Testis (tissue), 2 donors: Measurements from ENCODE around the gene GNB3.

Source experiments
- CTCF ChIP-seq, 3 experiments: fragments of 450-650 bp in 2 of 3; fragments of 200-600 bp in 1 of 3; sonication (generic) in 1 of 3; IDR thresholded peaks; one replicate each; pipeline ENCODE4 v1.5.1; 2016 to 2019; ENCODE audit warnings: antibody characterized with exemption in 3 of 3, mild to moderate bottlenecking in 2 of 3, moderate library complexity in 1 of 3
- POLR2A ChIP-seq: fragments of 450-650 bp; IDR thresholded peaks from one replicate; pipeline ENCODE4 v1.6.1; 2017; ENCODE audit warnings: antibody characterized with exemption, mild to moderate bottlenecking, moderate library complexity

- TF ChIP-seq CTCF (IDR thresholded peaks at IDR 0.05) (no peak), POLR2A (no peak)
Observed at GRCh38 chr12:6833189-6833890, 7.4 kb upstream of the GNB3 start.
